HG03342 (cell line): Measurements from ENCODE around the gene MGRN1.
A peak's percentile ranks its signal among the peaks of the same experiment; 100 is the strongest.

Experiments
- ATAC-seq: cut with Tn5 transposase; IDR thresholded peaks from one replicate; pipeline ENCODE4 v1.9.1; 2021; ENCODE audit warnings: mild to moderate bottlenecking, moderate library complexity; ENCODE audit not compliant: unreplicated experiment

Gene MGRN1

GRCh38 chr16:4603624-4604170 is 20.9 kb upstream of the MGRN1 start:
- no peak for ATAC-seq

GRCh38 chr16:4604401-4604800 is 20.2 kb upstream of the MGRN1 start:
- no peak for ATAC-seq

- ATAC-seq = no peak
Observed at GRCh38 chr16:4606354-4606753, 18.3 kb upstream of the MGRN1 start.

GRCh38 chr16:4607841-4608703 is 16.6 kb upstream of the MGRN1 start:
- no peak for ATAC-seq

DNA sequence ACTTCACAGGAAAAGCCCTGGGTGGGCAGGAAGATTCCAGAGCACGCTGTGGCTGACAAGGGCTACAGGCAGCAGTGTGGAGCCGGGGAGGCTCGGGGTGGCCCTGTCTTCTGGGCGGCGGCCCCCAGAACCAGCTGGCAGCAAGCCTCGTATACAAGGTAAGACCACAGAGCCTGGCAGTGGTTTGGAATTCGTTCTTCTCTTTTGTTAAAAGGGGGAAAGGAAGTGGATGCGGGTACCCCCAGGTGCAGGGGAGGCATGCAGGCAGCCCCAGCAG is 16.0 kb upstream of the MGRN1 start:
- ATAC-seq = no peak

GRCh38 chr16:4609200-4610010 is 15.2 kb upstream of the MGRN1 start:
- no peak for ATAC-seq

DNA sequence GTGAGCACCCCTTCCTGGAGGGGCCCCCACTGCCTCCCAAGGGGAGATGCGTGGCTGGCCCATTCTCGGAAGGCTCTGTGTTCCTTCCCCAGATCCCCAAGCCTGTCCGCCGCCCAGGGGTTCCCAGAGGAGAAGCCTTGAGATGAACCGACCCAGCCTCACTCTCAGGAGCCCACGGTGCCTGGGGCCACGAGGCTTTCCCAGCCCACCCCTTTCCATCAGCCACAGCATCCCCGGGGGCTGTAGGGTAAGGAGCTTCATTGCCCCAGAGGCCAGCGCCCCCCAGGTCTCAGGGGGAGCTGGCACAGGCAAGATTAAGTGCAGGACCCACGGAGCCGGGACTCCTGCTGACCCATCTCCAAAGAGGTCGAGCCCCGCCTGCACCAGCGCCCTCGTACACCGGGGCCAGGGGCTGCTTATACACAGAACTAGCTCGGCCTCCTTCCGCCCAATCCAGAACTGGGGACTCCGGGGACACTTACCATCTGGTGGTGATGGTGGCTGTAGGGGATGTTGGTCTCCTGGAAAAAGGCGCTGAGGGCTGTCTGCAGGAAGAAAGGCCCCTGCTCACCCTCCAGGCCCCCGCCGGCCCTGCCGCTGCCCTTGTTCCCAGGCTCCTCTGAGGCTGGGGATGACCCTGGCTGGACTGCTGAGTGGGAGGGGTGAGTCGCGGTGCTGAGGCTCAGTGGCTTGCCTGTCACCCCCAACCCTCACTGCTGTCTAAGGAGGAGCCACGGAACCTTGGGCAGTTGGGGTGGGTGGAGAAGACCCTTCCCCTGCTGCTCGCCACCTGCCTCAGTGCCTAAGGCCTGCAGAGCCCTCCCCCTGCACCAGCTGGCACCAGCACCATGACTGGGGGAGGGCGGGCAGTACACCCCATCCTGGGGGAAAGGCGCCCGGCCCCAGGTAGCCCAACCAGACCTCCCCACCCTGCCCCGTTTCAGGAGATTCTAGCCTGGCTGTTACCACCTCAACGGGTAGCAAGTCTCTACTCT is 14.3 kb upstream of the MGRN1 start:
- no peak for ATAC-seq

- ATAC-seq = no peak
Observed at GRCh38 chr16:4611337-4612021, 13.1 kb upstream of the MGRN1 start.

DNA sequence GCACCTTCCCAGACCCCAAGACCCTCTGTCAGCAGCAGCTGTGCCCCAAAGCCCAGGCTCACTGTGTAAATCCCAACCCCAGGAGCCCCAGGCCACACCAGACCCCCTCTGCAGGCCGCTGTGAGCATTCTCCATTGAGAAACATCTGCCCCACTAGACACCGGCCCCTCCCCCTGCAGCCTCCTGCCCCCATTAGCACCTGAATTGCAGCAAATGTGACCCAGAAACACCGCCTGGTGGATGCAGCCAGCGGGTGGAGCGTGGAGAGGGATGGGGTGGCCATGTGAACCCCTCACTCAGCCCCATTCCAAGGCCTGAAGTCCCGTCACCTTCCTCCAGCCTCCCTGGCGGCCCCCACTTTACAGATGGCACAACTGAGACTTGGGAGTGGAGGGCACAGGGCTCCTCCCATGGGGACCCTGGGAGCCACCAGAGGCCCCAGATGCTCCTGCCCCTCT is 12.1 kb upstream of the MGRN1 start:
- ATAC-seq = no peak

- ATAC-seq = no peak
Observed at GRCh38 chr16:4612977-4613635, 11.5 kb upstream of the MGRN1 start.

- no peak for ATAC-seq
Observed at GRCh38 chr16:4613636-4614570, 10.7 kb upstream of the MGRN1 start.

- ATAC-seq = peak; percentile 51
Observed at GRCh38 chr16:4614571-4615383, 9.8 kb upstream of the MGRN1 start, which contains the start of gene UBALD1. TSS of gene UBALD1 (minus strand) at chr16:4614888. CDS start at chr16:4614797, 91 bp downstream.

GRCh38 chr16:4615384-4616046 is 9.1 kb upstream of the MGRN1 start:
- no peak for ATAC-seq

- peak; percentile 79 for ATAC-seq
Observed at GRCh38 chr16:4616047-4616811, 8.4 kb upstream of the MGRN1 start.

GRCh38 chr16:4617880-4618279 is 6.7 kb upstream of the MGRN1 start:
- no peak for ATAC-seq
